CD14-positive monocyte (primary cell): ENCODE measurements around the gene DGKQ. TPM values are rescaled to one million over a fixed set of nuclear protein-coding genes. Genes with fewer than 3 reads are reported as not detected.

Experiments used
- DNase-seq, 3 donors: peaks; one replicate each; pipeline ENCODE4 v3.0.0-alpha.2; 2011 to 2022
- H2AFZ ChIP-seq: 2 replicates; pipeline ENCODE4 v1.6.0; 2012; ENCODE audit warnings: mild to moderate bottlenecking, low read depth, low read length, inconsistent platforms; ENCODE audit not compliant: insufficient read depth, poor library complexity, severe bottlenecking
- H3K27ac ChIP-seq, 2 donors: 1 replicate in 1 of 2; 2 replicates in 1 of 2; pipeline ENCODE4 v1.5.1; 2012 to 2013; ENCODE audit warnings: low read length in 2 of 2, control low read depth in 1 of 2, inconsistent platforms in 1 of 2, low read depth in 1 of 2, mild to moderate bottlenecking in 1 of 2
- H3K27me3 ChIP-seq, 2 donors: one replicate each; pipeline versions ENCODE4 v1.6.0 to v1.6.1; 2011 to 2013; ENCODE audit warnings: low read length in 2 of 2; ENCODE audit not compliant: control insufficient read depth in 2 of 2, insufficient read depth in 2 of 2
- H3K36me3 ChIP-seq, 2 donors: replicated peaks in 1 of 2; 1 replicate in 1 of 2; 2 replicates in 1 of 2; pipeline versions ENCODE4 v1.5.1 to v1.6.1; 2012 to 2013; ENCODE audit warnings: low read length in 2 of 2, control low read depth in 1 of 2, inconsistent platforms in 1 of 2, mild to moderate bottlenecking in 1 of 2; ENCODE audit not compliant: insufficient read depth in 2 of 2, control insufficient read depth in 1 of 2
- H3K4me1 ChIP-seq, 2 donors: 1 replicate in 1 of 2; 2 replicates in 1 of 2; pipeline versions ENCODE4 v1.5.1 to v1.6.1; 2012 to 2013; ENCODE audit warnings: low read length in 2 of 2, control low read depth in 1 of 2, inconsistent platforms in 1 of 2, mild to moderate bottlenecking in 1 of 2, moderate library complexity in 1 of 2; ENCODE audit not compliant: insufficient read depth in 2 of 2, control insufficient read depth in 1 of 2
- H3K4me2 ChIP-seq: replicated peaks from 2 replicates; pipeline ENCODE3; 2012; ENCODE audit warnings: low read length, moderate library complexity, mild to moderate bottlenecking; ENCODE audit not compliant: poor library complexity, severe bottlenecking; ENCODE audit errors: extremely low read depth
- H3K4me3 ChIP-seq, 3 experiments: fragments of 200-600 bp in 1 of 3; sonication (generic) in 1 of 3; replicated peaks in 1 of 3; 1 replicate in 2 of 3; 2 replicates in 1 of 3; pipeline ENCODE4 v1.5.1; 2011 to 2013; ENCODE audit warnings: low read length in 3 of 3, mild to moderate bottlenecking in 3 of 3, control low read depth in 2 of 3, low read depth in 2 of 3, inconsistent platforms in 1 of 3, moderate library complexity in 1 of 3
- H3K79me2 ChIP-seq: 2 replicates; pipeline ENCODE4 v1.6.0; 2012; ENCODE audit warnings: mild to moderate bottlenecking, control low read depth, inconsistent platforms, low read length, moderate library complexity; ENCODE audit not compliant: insufficient read depth
- H3K9ac ChIP-seq: 2 replicates; pipeline ENCODE4 v1.6.0; 2017; ENCODE audit warnings: low read length, mild to moderate bottlenecking; ENCODE audit not compliant: insufficient read depth, poor library complexity, severe bottlenecking
- H3K9me3 ChIP-seq, 2 donors: replicated peaks in 1 of 2; 1 replicate in 1 of 2; 2 replicates in 1 of 2; pipeline versions ENCODE4 v1.5.1 to v1.6.1; 2012 to 2013; ENCODE audit warnings: low read length in 2 of 2, control low read depth in 1 of 2; ENCODE audit not compliant: control insufficient read depth in 1 of 2, insufficient read depth in 1 of 2
- H4K20me1 ChIP-seq: 2 replicates; pipeline ENCODE4 v1.6.0; 2012; ENCODE audit warnings: mild to moderate bottlenecking, low read length, control low read depth, moderate library complexity; ENCODE audit not compliant: insufficient read depth
- H3K27ac Mint-ChIP-seq, 7 donors: one replicate each; pipeline ENCODE4 v1.8.0; 2020; ENCODE audit warnings: mild to moderate bottlenecking in 7 of 7, mixed read lengths in 7 of 7, moderate library complexity in 6 of 7, inconsistent platforms in 2 of 7
- H3K27me3 Mint-ChIP-seq, 3 donors: one replicate each; pipeline ENCODE4 v1.8.0; 2021 to 2022; ENCODE audit warnings: low read depth in 3 of 3, mild to moderate bottlenecking in 3 of 3, mixed read lengths in 3 of 3, moderate library complexity in 3 of 3, inconsistent platforms in 1 of 3
- H3K36me3 Mint-ChIP-seq, 2 donors: one replicate each; pipeline ENCODE4 v1.8.0; 2020; ENCODE audit warnings: mixed read lengths in 2 of 2, inconsistent platforms in 1 of 2, mild to moderate bottlenecking in 1 of 2
- H3K4me1 Mint-ChIP-seq: one replicate; pipeline ENCODE4 v1.8.0; 2020; ENCODE audit warnings: mild to moderate bottlenecking, mixed read lengths
- H3K4me3 Mint-ChIP-seq, 2 donors: one replicate each; pipeline ENCODE4 v1.8.0; 2020; ENCODE audit warnings: mild to moderate bottlenecking in 2 of 2, mixed read lengths in 2 of 2, moderate library complexity in 1 of 2
- H3K9me3 Mint-ChIP-seq, 7 donors: one replicate each; pipeline ENCODE4 v1.8.0; 2020 to 2022; ENCODE audit warnings: mixed read lengths in 7 of 7, mild to moderate bottlenecking in 6 of 7, moderate library complexity in 6 of 7, inconsistent platforms in 2 of 7
- CTCF ChIP-seq: fragments of 200-600 bp; IDR thresholded peaks from one replicate; pipeline ENCODE4 v1.8.0; 2022; ENCODE audit warnings: antibody characterized with exemption, mild to moderate bottlenecking
- WGBS: methylation state at CpG from one replicate; pipeline ENCODE4 v1.1.5; 2013; ENCODE audit warnings: missing lambda C conversion rate; ENCODE audit not compliant: insufficient coverage; 5-methylcytosine and 5-hydroxymethylcytosine counted together
- intact Hi-C, 2 donors: fragments of 100-400 bp; cut with micrococcal nuclease; formaldehyde crosslinking; loops; one replicate each; pipeline versions ENCODE4 v1.15.0 to v1.15.1; 2023
- polyA minus RNA-seq: library from RNA; depleted of rRNA, polyadenylated mRNA; stranded (reverse); fragments of >200 nt; gene quantifications from 2 replicates; pipeline ENCODE4 v1.2.3, GENCODE V29; 2012
- polyA plus RNA-seq, 3 donors: library from polyadenylated mRNA; depleted of rRNA in 1 of 3; unstranded in 2 of 3; stranded (reverse) in 1 of 3; fragments of 300-500 nt in 2 of 3; fragments of >200 nt in 1 of 3; fragmentation: Illumina TruSeq in 2 of 3; gene quantifications; 1 replicate in 2 of 3; 2 replicates in 1 of 3; pipeline ENCODE4 v1.2.3, GENCODE V29; 2012 to 2021
- total RNA-seq, 12 experiments: library from RNA in 1 of 12; stranded (reverse) in 1 of 12; fragments of 120-200 nt in 1 of 12; gene quantifications; one replicate each; pipeline ENCODE4 v1.2.4 and lab custom pipeline; 2013 to 2026; ENCODE audit warnings: mixed read lengths in 6 of 12, inconsistent platforms in 1 of 12

Gene DGKQ
- 11.5 TPM for total RNA-seq (2013)
- polyA plus RNA-seq (10 to 100 TPM in 1 of 3 donors, 1 to 10 TPM in 1, under 1 TPM in 1; 0.58 to 23.1 (median 2.4) TPM), polyA minus RNA-seq (13.7 and 20.2 TPM in 2 replicates), total RNA-seq (lab: John Stamatoyannopoulos, UW) (6.8 to 28.4 (median 21.8) reads per million in 11 experiments)

GRCh38 chr4:973431-974397, at the start of gene DGKQ:
Gene DGKQ (minus strand): TSS chr4:973569. CDS start chr4:973482, 87 bp downstream.
- H3K4me3 ChIP-seq = peak within 1 kb of the TSS; percentile 46 to 90 (median 87)
- Mint-ChIP-seq H3K27ac (peak within 1 kb of the TSS in 2 of 7 donors; percentile 58 to 83), H3K4me3 (peak within 1 kb of the TSS; percentile 68 to 77), H3K36me3 (peaks cover 7 to 8% of the 10 kb centered on the region in 2 donors), H3K4me1 (peaks cover 17% of the 10 kb centered on the region), H3K27me3 (peaks cover 2 to 18% (median 8%) of the 10 kb centered on the region in 3 donors), H3K9me3 (peaks cover 0 to 5% (median 4%) of the 10 kb centered on the region in 7 donors)
- H3K27me3 ChIP-seq = peaks cover 0 to 14% of the 10 kb centered on the region in 2 donors
- no peaks in the 10 kb centered on the region for H3K9me3 ChIP-seq
- peak; percentile 85 to 93 (median 89) for DNase-seq
- no peak for TF ChIP-seq CTCF
- peak within 1 kb of the TSS in 1 of 2 donors; percentile 41 for H3K27ac ChIP-seq
- H2AFZ ChIP-seq = peak within 1 kb of the TSS; percentile 65
- H4K20me1 ChIP-seq = peaks cover 38% of the 10 kb centered on the region
- intact Hi-C loops = loop anchor here (2.0 to 10.0 kb wide), 5 partner anchors 34 to 189 kb away; partner anchors contain the start of gene FGFRL1 (in 1 of the 2)
- H3K4me1 ChIP-seq = peaks cover 33 to 47% of the 10 kb centered on the region in 2 donors
- peaks cover 18% of the 10 kb centered on the region for H3K79me2 ChIP-seq
- H3K36me3 ChIP-seq = peaks cover 0 to 5% of the 10 kb centered on the region in 2 donors
- WGBS = 22% methylated on average over 119 of the region's 123 CpGs
- H3K4me2 ChIP-seq = peak within 1 kb of the TSS; percentile 98
- peak within 1 kb of the TSS; percentile 74 for H3K9ac ChIP-seq

- no peak overlapping the region for H3K27ac Mint-ChIP-seq
- H3K4me3 ChIP-seq = no peak overlapping the region
- no peak overlapping the region for H2AFZ ChIP-seq
Measured at GRCh38 chr4:1022739-1023066, 49.3 kb upstream of the DGKQ start.

More at GRCh38 chr4:1022739-1023066, 49.3 kb upstream of the DGKQ start:
- H3K27me3 Mint-ChIP-seq = peaks cover 0 to 5% (median 2%) of the 10 kb centered on the region in 3 donors
- H3K9me3 ChIP-seq = no peaks in the 10 kb centered on the region
- no peak overlapping the region for H3K27ac ChIP-seq
- intact Hi-C loops = no loop called here
- H3K79me2 ChIP-seq = no peaks in the 10 kb centered on the region
- H3K4me3 Mint-ChIP-seq = no peak overlapping the region
- H3K9me3 Mint-ChIP-seq = peaks cover 0 to 6% (median 0%) of the 10 kb centered on the region in 7 donors
- no peak overlapping the region for H3K9ac ChIP-seq
- no peak for DNase-seq
- H3K4me2 ChIP-seq = no peak overlapping the region
- peaks cover 5% of the 10 kb centered on the region for H3K4me1 Mint-ChIP-seq
- no peak for TF ChIP-seq CTCF
- H3K36me3 Mint-ChIP-seq = peaks cover 6 to 8% of the 10 kb centered on the region in 2 donors
- no peaks in the 10 kb centered on the region for H4K20me1 ChIP-seq
- H3K27me3 ChIP-seq = no peaks in the 10 kb centered on the region
- H3K4me1 ChIP-seq = peaks cover 0 to 7% of the 10 kb centered on the region in 2 donors
- WGBS = 95% methylated on average over 18 of the region's 19 CpGs
- no peaks in the 10 kb centered on the region for H3K36me3 ChIP-seq
